H9 (cell line): ENCODE results near the gene ELF5. TPM values are rescaled to one million over a fixed set of nuclear protein-coding genes. Genes with fewer than 3 reads are reported as not detected.

Source experiments
- DNase-seq: peaks from one replicate; pipeline ENCODE4 v3.0.0-alpha.2; 2017
- H2AFZ ChIP-seq: one replicate; pipeline ENCODE4 v1.6.1; 2013; ENCODE audit warnings: mild to moderate bottlenecking, low read length, control low read depth, moderate library complexity
- H2AK5ac ChIP-seq: 2 replicates; pipeline ENCODE4 v1.6.1; 2013; ENCODE audit warnings: low read length, control low read depth, mixed read lengths; ENCODE audit not compliant: insufficient read length
- H2BK120ac ChIP-seq: one replicate; pipeline ENCODE4 v1.6.1; 2013; ENCODE audit warnings: low read depth, mild to moderate bottlenecking, low read length, control low read depth, inconsistent platforms; ENCODE audit not compliant: poor library complexity, severe bottlenecking
- H2BK12ac ChIP-seq: 2 replicates; pipeline ENCODE4 v1.6.1; 2013; ENCODE audit warnings: low read length, control low read depth, mixed read lengths, low read depth; ENCODE audit not compliant: insufficient read length
- H2BK15ac ChIP-seq: 2 replicates; pipeline ENCODE4 v1.6.1; 2013; ENCODE audit warnings: low read depth, low read length, control low read depth
- H2BK20ac ChIP-seq: one replicate; pipeline ENCODE4 v1.6.1; 2013; ENCODE audit warnings: low read depth, mild to moderate bottlenecking, low read length, control low read depth, inconsistent platforms; ENCODE audit not compliant: poor library complexity, severe bottlenecking
- H2BK5ac ChIP-seq: 2 replicates; pipeline ENCODE4 v1.6.1; 2013; ENCODE audit warnings: low read length, control low read depth, mixed read lengths; ENCODE audit not compliant: insufficient read length
- H3K14ac ChIP-seq: 2 replicates; pipeline ENCODE4 v1.6.1; 2013; ENCODE audit warnings: low read length, control low read depth; ENCODE audit not compliant: insufficient read depth
- H3K18ac ChIP-seq: 2 replicates; pipeline ENCODE4 v1.6.1; 2013; ENCODE audit warnings: low read depth, mild to moderate bottlenecking, mixed read lengths, low read length, control low read depth; ENCODE audit not compliant: insufficient read length
- H3K23ac ChIP-seq: 2 replicates; pipeline ENCODE4 v1.6.1; 2013; ENCODE audit warnings: low read length, control low read depth, mixed read lengths, low read depth; ENCODE audit not compliant: insufficient read length
- H3K23me2 ChIP-seq: 2 replicates; pipeline ENCODE4 v1.6.1; 2013; ENCODE audit warnings: low read depth, mild to moderate bottlenecking, mixed read lengths, low read length, control low read depth; ENCODE audit not compliant: insufficient read length, poor library complexity, severe bottlenecking
- H3K27ac ChIP-seq: 2 replicates; pipeline ENCODE4 v1.5.1; 2013; ENCODE audit warnings: low read length, control low read depth, mixed read lengths, low read depth; ENCODE audit not compliant: insufficient read length
- H3K27me3 ChIP-seq: 2 replicates; pipeline ENCODE4 v1.6.1; 2013; ENCODE audit warnings: low read length, control low read depth, inconsistent platforms; ENCODE audit not compliant: insufficient read depth
- H3K4ac ChIP-seq: 2 replicates; pipeline ENCODE4 v1.6.1; 2013; ENCODE audit warnings: low read depth, mild to moderate bottlenecking, control low read depth, inconsistent platforms, low read length, moderate library complexity
- H3K4me1 ChIP-seq: 2 replicates; pipeline ENCODE4 v1.6.1; 2013; ENCODE audit warnings: low read length, control low read depth, inconsistent platforms; ENCODE audit not compliant: insufficient read depth
- H3K4me2 ChIP-seq: 2 replicates; pipeline ENCODE4 v1.6.1; 2013; ENCODE audit warnings: low read length, control low read depth, mixed read lengths; ENCODE audit not compliant: insufficient read length, insufficient read depth
- H3K56ac ChIP-seq: 2 replicates; pipeline ENCODE4 v1.6.1; 2013; ENCODE audit warnings: low read depth, mild to moderate bottlenecking, mixed read lengths, low read length, control low read depth; ENCODE audit not compliant: insufficient read length
- H3K79me1 ChIP-seq: 2 replicates; pipeline ENCODE4 v1.6.1; 2013; ENCODE audit warnings: low read depth, mild to moderate bottlenecking, moderate library complexity, low read length, control low read depth, inconsistent platforms; ENCODE audit not compliant: insufficient read depth, poor library complexity, severe bottlenecking
- H3K79me2 ChIP-seq: 2 replicates; pipeline ENCODE4 v1.6.1; 2013; ENCODE audit warnings: low read length, control low read depth, inconsistent platforms; ENCODE audit not compliant: insufficient read depth
- H3K9ac ChIP-seq: 2 replicates; pipeline ENCODE4 v1.6.1; 2013; ENCODE audit warnings: low read length, control low read depth, mixed read lengths; ENCODE audit not compliant: insufficient read length; ENCODE audit errors: extremely low read depth
- H3K9me3 ChIP-seq: one replicate; pipeline ENCODE4 v1.6.1; 2013; ENCODE audit warnings: low read depth, low read length, inconsistent platforms; ENCODE audit not compliant: control insufficient read depth
- H3T11ph ChIP-seq: one replicate; pipeline ENCODE4 v1.6.1; 2013; ENCODE audit warnings: mild to moderate bottlenecking, low read length, control low read depth, inconsistent platforms
- H4K20me1 ChIP-seq: one replicate; pipeline ENCODE4 v1.6.1; 2013; ENCODE audit not compliant: control insufficient read depth, insufficient read length, insufficient read depth
- H4K5ac ChIP-seq: 2 replicates; pipeline ENCODE4 v1.6.1; 2013; ENCODE audit warnings: low read depth, mild to moderate bottlenecking, mixed read lengths, low read length, control low read depth; ENCODE audit not compliant: insufficient read length
- H4K8ac ChIP-seq: replicated peaks from 2 replicates; pipeline ENCODE4 v1.6.1; 2013; ENCODE audit warnings: low read length, control low read depth, mixed read lengths, low read depth; ENCODE audit not compliant: insufficient read length
- H4K91ac ChIP-seq: 2 replicates; pipeline ENCODE4 v1.6.1; 2013; ENCODE audit warnings: low read depth, mild to moderate bottlenecking, moderate library complexity, mixed read lengths, low read length, control low read depth; ENCODE audit not compliant: insufficient read length
- H3K27ac Mint-ChIP-seq, 3 experiments: 2 replicates in 2 of 3; 3 replicates in 1 of 3; pipeline ENCODE4 v1.8.0; 2020 to 2021; ENCODE audit warnings: mixed read lengths in 3 of 3, mild to moderate bottlenecking in 1 of 3, moderate library complexity in 1 of 3
- H3K27me3 Mint-ChIP-seq: 2 replicates; pipeline ENCODE4 v1.8.0; 2021; ENCODE audit warnings: low read depth, mild to moderate bottlenecking, moderate library complexity, mixed read lengths
- H3K36me3 Mint-ChIP-seq, 3 experiments: 2 replicates in 2 of 3; 3 replicates in 1 of 3; pipeline ENCODE4 v1.8.0; 2020 to 2021; ENCODE audit warnings: low read depth in 3 of 3, mixed read lengths in 3 of 3; ENCODE audit not compliant: insufficient read depth in 1 of 3
- H3K4me1 Mint-ChIP-seq, 2 experiments: 2 replicates each; pipeline ENCODE4 v1.8.0; 2020; ENCODE audit warnings: mixed read lengths in 2 of 2
- H3K4me3 Mint-ChIP-seq, 2 experiments: 2 replicates in 1 of 2; 3 replicates in 1 of 2; pipeline ENCODE4 v1.8.0; 2020 to 2021; ENCODE audit warnings: mild to moderate bottlenecking in 2 of 2, mixed read lengths in 2 of 2, moderate library complexity in 1 of 2
- H3K9me3 Mint-ChIP-seq, 2 experiments: 2 replicates in 1 of 2; 3 replicates in 1 of 2; pipeline ENCODE4 v1.8.0; 2020; ENCODE audit warnings: mild to moderate bottlenecking in 2 of 2, mixed read lengths in 2 of 2, moderate library complexity in 1 of 2
- WGBS: extraction: QIAGEN DNeasy Blood & Tissue Kit; methylation state at CpG from one replicate; pipeline ENCODE4 v1.1.7; 2013; ENCODE audit warnings: missing lambda C conversion rate, low lambda C conversion rate, mixed read lengths; ENCODE audit not compliant: insufficient read length; ENCODE audit errors: extremely low coverage; 5-methylcytosine and 5-hydroxymethylcytosine counted together
- total RNA-seq: library from RNA; stranded (reverse); gene quantifications from 2 replicates; pipeline ENCODE4 v1.2.1, GENCODE V29; 2021
- TF ChIP-seq, protein P1 (sequence below): fragments of 200-600 bp; sonication (generic); conservative IDR thresholded peaks from 3 replicates; pipeline ENCODE4 v1.8.0; 2021; ENCODE audit warnings: antibody characterized with exemption, mild to moderate bottlenecking

The ELF5 gene
- total RNA-seq, 1 experiment from 2014 or later, result not detected

DNA sequence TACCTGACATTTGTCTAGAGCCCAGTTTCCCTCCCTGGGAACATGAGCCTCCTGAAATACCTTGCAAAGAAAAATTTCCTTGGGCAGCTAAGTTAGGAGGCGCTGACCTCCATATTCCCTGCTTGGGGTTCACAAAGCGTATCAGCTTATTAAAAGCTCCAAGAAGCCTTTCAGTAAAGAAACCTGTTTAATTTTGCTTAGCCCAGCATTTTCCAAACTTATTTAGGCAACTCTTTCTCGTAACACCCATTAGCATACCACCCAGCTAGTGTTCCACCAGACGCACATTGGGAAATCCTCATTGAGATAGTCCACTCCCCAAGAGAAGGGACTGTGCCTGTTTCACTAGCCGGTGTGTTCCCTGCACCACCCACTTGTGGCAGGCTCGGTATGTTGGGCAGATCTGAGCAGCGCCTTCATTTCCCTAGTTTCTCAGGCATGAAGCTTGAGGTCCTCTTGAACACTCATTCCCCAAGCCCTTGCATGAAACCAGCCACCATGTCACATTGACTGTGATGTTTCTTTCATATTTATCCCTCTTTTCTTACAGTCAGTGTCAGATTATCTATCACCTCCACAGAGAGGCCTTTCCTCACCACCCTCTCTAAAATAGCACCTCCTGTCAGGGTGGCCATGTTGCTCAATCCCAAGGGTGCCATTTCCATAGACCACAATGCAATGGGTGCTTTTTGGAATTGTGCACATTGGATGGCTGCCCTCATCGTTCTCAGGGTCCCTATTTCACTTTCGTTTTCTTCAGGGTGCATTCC is 12.5 kb upstream of the ELF5 start:
- Histone ChIP-seq H2BK15ac (no peak overlapping the region), H3K79me1 (no peaks in the 10 kb centered on the region), H3K4me2 (no peak overlapping the region), H2BK12ac (no peak overlapping the region), H3K18ac (no peak overlapping the region), H2AK5ac (no peak overlapping the region), H3T11ph (no peak overlapping the region), H2BK20ac (no peak overlapping the region), H4K20me1 (no peaks in the 10 kb centered on the region), H4K8ac (no peak overlapping the region), H3K27me3 (no peaks in the 10 kb centered on the region), H3K14ac (no peak overlapping the region), H3K23me2 (no peaks in the 10 kb centered on the region), H3K27ac (no peak overlapping the region), H4K91ac (no peak overlapping the region), H4K5ac (no peak overlapping the region), H3K56ac (no peak overlapping the region), H3K4ac (no peak overlapping the region), H3K9ac (no peak overlapping the region), H3K79me2 (no peaks in the 10 kb centered on the region), H3K4me1 (no peaks in the 10 kb centered on the region), H2BK5ac (no peak overlapping the region), H3K23ac (no peak overlapping the region), H2BK120ac (no peak overlapping the region), H3K9me3 (no peaks in the 10 kb centered on the region), H2AFZ (no peak overlapping the region)
- Mint-ChIP-seq H3K9me3 (no peaks in the 10 kb centered on the region), H3K4me3 (no peak overlapping the region), H3K4me1 (no peaks in the 10 kb centered on the region), H3K36me3 (no peaks in the 10 kb centered on the region), H3K27ac (no peak overlapping the region), H3K27me3 (no peaks in the 10 kb centered on the region; the same call in 1 of the 2 replicates)
- TF ChIP-seq, protein P1, sequence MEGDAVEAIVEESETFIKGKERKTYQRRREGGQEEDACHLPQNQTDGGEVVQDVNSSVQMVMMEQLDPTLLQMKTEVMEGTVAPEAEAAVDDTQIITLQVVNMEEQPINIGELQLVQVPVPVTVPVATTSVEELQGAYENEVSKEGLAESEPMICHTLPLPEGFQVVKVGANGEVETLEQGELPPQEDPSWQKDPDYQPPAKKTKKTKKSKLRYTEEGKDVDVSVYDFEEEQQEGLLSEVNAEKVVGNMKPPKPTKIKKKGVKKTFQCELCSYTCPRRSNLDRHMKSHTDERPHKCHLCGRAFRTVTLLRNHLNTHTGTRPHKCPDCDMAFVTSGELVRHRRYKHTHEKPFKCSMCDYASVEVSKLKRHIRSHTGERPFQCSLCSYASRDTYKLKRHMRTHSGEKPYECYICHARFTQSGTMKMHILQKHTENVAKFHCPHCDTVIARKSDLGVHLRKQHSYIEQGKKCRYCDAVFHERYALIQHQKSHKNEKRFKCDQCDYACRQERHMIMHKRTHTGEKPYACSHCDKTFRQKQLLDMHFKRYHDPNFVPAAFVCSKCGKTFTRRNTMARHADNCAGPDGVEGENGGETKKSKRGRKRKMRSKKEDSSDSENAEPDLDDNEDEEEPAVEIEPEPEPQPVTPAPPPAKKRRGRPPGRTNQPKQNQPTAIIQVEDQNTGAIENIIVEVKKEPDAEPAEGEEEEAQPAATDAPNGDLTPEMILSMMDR, result no peak
- no peak for DNase-seq
- WGBS, result no CpG with 5 or more reads among the region's 9 CpGs
